Glutamatergic neuron (in vitro differentiated cells): Measurements from ENCODE around the gene R3HCC1L. TPM values are rescaled to one million over a fixed set of nuclear protein-coding genes. Genes with fewer than 3 reads are reported as not detected.
A peak's percentile ranks its signal among the peaks of the same experiment; 100 is the strongest.
"Not testable (repeated sequence)": the region's sequence is repeated elsewhere in the genome, so short reads cannot be mapped to it uniquely, and the experiment has no call there.

Experiments
- DNase-seq: peaks from one replicate; pipeline ENCODE4 v3.0.0; 2022
- H3K27ac Mint-ChIP-seq: one replicate; pipeline ENCODE4 v1.8.0; 2020; ENCODE audit warnings: mild to moderate bottlenecking, mixed read lengths, inconsistent platforms; ENCODE audit not compliant: unreplicated experiment
- H3K27me3 Mint-ChIP-seq: one replicate; pipeline ENCODE4 v1.8.0; 2020; ENCODE audit warnings: mild to moderate bottlenecking, moderate library complexity, mixed read lengths, inconsistent platforms; ENCODE audit not compliant: unreplicated experiment
- H3K36me3 Mint-ChIP-seq: one replicate; pipeline ENCODE4 v1.8.0; 2020; ENCODE audit warnings: mild to moderate bottlenecking, mixed read lengths, inconsistent platforms; ENCODE audit not compliant: unreplicated experiment
- H3K4me1 Mint-ChIP-seq: one replicate; pipeline ENCODE4 v1.8.0; 2020; ENCODE audit warnings: mild to moderate bottlenecking, low read depth, mixed read lengths, inconsistent platforms; ENCODE audit not compliant: unreplicated experiment
- H3K4me3 Mint-ChIP-seq: one replicate; pipeline ENCODE4 v1.8.0; 2020; ENCODE audit warnings: mild to moderate bottlenecking, mixed read lengths, inconsistent platforms; ENCODE audit not compliant: unreplicated experiment
- H3K9me3 Mint-ChIP-seq: one replicate; pipeline ENCODE4 v1.8.0; 2020; ENCODE audit warnings: mild to moderate bottlenecking, moderate library complexity, mixed read lengths, inconsistent platforms; ENCODE audit not compliant: unreplicated experiment
- total RNA-seq: library from RNA; stranded (reverse); fragmentation: NEBNext Ultra II Directional; extraction: Animal tissue kit (Norgen Biotek cat#: 25700); gene quantifications from one replicate; pipeline ENCODE4 v1.2.1, GENCODE V29; 2021; ENCODE audit not compliant: unreplicated experiment
- TF ChIP-seq, protein P1 (sequence below): fragments of 200-600 bp; sonication (generic); IDR thresholded peaks from one replicate; pipeline ENCODE4 v1.5.0; 2021; ENCODE audit not compliant: partially characterized antibody, unreplicated experiment

Gene R3HCC1L
- total RNA-seq, 1 donor from 2014 or later = 13.6 TPM

DNA sequence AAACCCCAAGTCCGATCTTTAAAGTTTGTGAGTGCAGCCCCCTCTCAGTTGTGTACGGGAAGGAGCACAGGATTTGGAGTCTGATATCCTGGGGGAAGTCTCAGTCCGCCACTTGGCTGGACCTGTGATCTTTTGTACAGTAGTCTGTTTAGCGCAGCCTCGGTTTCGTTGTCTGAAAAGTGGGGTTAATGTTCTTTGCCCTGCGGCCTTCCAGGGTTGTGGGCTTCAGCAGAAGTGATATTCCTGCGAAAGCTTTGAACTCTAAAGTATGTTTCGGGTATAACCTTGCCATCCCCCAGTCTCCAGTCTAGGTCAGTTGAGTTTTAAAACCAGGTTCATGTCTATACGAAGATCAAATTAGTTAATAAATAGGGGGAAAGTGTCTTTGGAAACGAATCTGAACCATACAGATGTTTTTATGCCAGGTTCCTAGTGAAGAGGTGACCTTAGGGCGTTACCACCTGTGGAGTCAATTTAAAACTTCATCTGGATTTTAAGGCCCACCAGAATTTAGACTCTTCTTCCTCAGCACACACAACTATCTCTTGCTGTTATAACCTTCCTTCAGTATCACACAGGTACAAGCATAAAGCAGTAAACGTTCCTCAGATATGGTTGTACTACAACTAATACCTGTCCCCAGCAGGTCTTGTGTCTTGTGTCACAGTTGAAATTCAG, 904 bp downstream of the R3HCC1L start:
- peaks cover 11% of the 10 kb centered on the region for H3K4me1 Mint-ChIP-seq
- H3K36me3 Mint-ChIP-seq = peaks cover 5% of the 10 kb centered on the region
- TF ChIP-seq, protein P1, sequence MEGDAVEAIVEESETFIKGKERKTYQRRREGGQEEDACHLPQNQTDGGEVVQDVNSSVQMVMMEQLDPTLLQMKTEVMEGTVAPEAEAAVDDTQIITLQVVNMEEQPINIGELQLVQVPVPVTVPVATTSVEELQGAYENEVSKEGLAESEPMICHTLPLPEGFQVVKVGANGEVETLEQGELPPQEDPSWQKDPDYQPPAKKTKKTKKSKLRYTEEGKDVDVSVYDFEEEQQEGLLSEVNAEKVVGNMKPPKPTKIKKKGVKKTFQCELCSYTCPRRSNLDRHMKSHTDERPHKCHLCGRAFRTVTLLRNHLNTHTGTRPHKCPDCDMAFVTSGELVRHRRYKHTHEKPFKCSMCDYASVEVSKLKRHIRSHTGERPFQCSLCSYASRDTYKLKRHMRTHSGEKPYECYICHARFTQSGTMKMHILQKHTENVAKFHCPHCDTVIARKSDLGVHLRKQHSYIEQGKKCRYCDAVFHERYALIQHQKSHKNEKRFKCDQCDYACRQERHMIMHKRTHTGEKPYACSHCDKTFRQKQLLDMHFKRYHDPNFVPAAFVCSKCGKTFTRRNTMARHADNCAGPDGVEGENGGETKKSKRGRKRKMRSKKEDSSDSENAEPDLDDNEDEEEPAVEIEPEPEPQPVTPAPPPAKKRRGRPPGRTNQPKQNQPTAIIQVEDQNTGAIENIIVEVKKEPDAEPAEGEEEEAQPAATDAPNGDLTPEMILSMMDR = no peak
- no peaks in the 10 kb centered on the region for H3K27me3 Mint-ChIP-seq
- no peak for DNase-seq
- peaks cover 2% of the 10 kb centered on the region for H3K9me3 Mint-ChIP-seq
- no peak overlapping the region for H3K27ac Mint-ChIP-seq
- H3K4me3 Mint-ChIP-seq = peak overlapping the region; percentile 80

DNA sequence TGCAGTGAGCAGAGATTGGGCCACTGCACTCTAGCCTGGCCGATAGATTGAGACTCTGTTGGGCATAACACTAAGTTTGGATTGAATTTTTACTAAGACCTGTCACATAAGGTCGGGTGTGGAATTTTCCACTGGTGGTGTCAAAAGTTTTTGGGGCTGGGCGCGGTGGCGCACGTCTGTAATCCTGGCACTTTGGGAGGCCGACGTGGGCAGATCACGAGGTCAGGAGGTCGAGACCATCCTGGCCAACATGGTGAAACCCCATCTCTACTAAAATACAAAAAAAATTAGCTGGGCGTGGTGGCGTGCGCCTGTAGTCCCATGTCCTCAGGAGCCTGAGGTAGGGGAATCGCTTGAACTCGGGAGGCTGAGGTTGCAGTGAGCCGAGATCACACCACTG, 2.3 kb downstream of the R3HCC1L start:
- H3K9me3 Mint-ChIP-seq, H3K27ac Mint-ChIP-seq, H3K4me3 Mint-ChIP-seq, DNase-seq, H3K27me3 Mint-ChIP-seq, H3K36me3 Mint-ChIP-seq: not testable (repeated sequence)
- peaks cover 12% of the 10 kb centered on the region for H3K4me1 Mint-ChIP-seq

DNA sequence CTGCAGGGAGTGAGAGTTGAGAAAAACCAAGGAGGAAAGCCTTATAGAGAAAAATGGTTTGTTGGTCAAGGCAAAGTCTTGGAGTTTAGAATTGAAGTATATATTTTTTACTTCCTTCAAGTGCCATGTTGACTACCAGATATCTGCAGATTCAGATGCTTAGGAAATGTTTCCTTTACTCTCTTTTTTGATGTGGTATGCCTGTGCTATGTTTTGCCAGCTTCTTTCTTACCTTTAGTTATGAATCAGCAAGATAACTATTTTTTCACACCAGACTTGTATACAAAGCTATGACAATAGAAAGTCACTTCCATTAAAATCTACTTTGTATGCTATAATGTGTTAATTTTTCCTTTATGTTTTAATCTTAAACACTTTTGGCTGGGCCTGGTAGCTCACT, 3.6 kb downstream of the R3HCC1L start:
- Mint-ChIP-seq H3K27me3 (no peaks in the 10 kb centered on the region), H3K4me1 (peaks cover 12% of the 10 kb centered on the region), H3K27ac (no peak overlapping the region), H3K4me3 (no peak overlapping the region), H3K9me3 (peaks cover 2% of the 10 kb centered on the region), H3K36me3 (peaks cover 5% of the 10 kb centered on the region)
- TF ChIP-seq, protein P1 = no peak
- no peak for DNase-seq

DNA sequence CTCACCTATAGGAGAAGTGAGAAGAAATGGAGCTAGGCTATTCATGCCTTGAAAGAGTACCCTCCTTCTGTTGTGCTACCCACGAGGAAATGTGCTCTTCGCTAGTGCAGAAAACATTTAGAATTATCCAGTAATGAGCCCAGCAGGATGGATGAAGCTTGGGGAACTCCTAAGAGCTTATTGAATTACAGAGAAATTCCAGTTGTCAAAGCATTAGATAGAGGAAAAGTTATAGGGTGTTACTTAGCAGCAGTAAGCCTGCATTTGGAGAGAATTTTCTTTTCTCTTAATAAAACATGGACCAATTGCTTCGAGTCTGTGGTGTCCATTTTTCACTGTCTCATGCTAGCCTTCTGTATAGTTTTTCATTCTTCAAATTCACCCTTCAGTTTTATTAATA, 5.0 kb downstream of the R3HCC1L start:
- Mint-ChIP-seq H3K27ac (no peak overlapping the region), H3K4me1 (peaks cover 12% of the 10 kb centered on the region), H3K36me3 (no peaks in the 10 kb centered on the region), H3K9me3 (no peaks in the 10 kb centered on the region), H3K4me3 (no peak overlapping the region), H3K27me3 (no peaks in the 10 kb centered on the region)
- TF ChIP-seq, protein P1 = no peak
- DNase-seq = no peak

DNA sequence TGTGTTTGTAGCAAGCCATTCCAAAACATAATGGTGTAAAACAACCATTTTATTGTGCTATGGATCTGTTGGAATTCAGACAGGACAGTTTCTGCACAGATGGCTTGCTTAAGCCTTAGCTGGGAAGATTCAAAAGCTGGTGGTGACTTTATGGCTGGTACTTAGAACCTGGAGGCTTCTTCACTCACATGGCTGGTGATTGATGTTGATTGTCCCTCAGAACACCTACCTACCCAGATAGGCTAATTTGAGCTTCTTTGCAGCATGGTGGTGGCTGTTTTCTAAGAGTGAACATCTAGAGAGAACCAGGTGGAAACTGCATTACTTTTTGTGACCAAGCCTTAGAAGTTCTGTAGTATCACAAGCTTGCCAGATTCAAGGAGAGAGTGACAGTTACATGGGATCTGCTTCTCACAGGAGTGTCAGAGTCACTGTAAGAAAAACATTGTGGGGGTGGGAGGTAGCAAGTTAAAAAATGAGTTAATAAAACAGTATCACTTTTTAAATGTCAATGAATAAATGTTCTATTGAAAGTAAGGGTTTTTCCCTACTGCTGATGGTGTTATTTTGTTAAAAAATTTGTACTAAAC, 7.1 kb downstream of the R3HCC1L start:
- no peaks in the 10 kb centered on the region for H3K27me3 Mint-ChIP-seq
- H3K27ac Mint-ChIP-seq = no peak overlapping the region
- no peak for DNase-seq
- no peak overlapping the region for H3K4me3 Mint-ChIP-seq
- TF ChIP-seq, protein P1 = no peak
- H3K36me3 Mint-ChIP-seq = no peaks in the 10 kb centered on the region
- H3K4me1 Mint-ChIP-seq = peaks cover 8% of the 10 kb centered on the region
- H3K9me3 Mint-ChIP-seq = no peaks in the 10 kb centered on the region
